HCT116 (cell line): Measurements from ENCODE around the gene EXD3. TPM values are rescaled to one million over a fixed set of nuclear protein-coding genes. Genes with fewer than 3 reads are reported as not detected.

Experiments
- ATAC-seq: fragments of 200-7000 bp; cut with Tn5 transposase; 2 replicates; pipeline ENCODE4 v1.9.1; 2020; ENCODE audit warnings: mild to moderate bottlenecking, moderate library complexity
- BruUV-seq: library from RNA; stranded (reverse); fragments of 400-500 nt; replicated peaks from 2 replicates; lab custom pipeline; 2021; lab: Mats Ljungman, UMichigan
- CTCF ChIA-PET: fragments of 300-600 bp; sonication (Branson Sonifier 250); formaldehyde crosslinking; loops from one replicate; lab custom pipeline; 2021; ENCODE audit warnings: antibody characterized with exemption; lab: Charles Lee
- POLR2A ChIA-PET: fragments of 300-600, 350-600 bp; sonication (Branson Sonifier 250); formaldehyde crosslinking; loops from one replicate; lab custom pipeline; 2021; ENCODE audit warnings: antibody characterized with exemption; lab: Charles Lee
- RAD21 ChIA-PET, 2 experiments: fragments of 300-600 bp; sonication (Branson Sonifier 250); formaldehyde crosslinking; loops; one replicate each; lab custom pipeline; 2023; ENCODE audit warnings: low total read pairs in 2 of 2; ENCODE audit not compliant: uncharacterized antibody in 2 of 2, unreplicated experiment in 2 of 2, low non-redundant PET in 1 of 2; lab: Charles Lee
- DNase-seq: peaks from one replicate; pipeline ENCODE4 v3.0.0-alpha.2; 2010; ENCODE audit warnings: low read depth, low spot score
- H2AFZ ChIP-seq: fragments of 200-600 bp; shearing (Covaris generic), sonication (generic); 2 replicates; pipeline ENCODE4 v1.6.1; 2017; ENCODE audit warnings: low read depth, mixed run types, mixed read lengths, antibody characterized with exemption, low read length; ENCODE audit not compliant: poor library complexity, severe bottlenecking
- H3K27ac ChIP-seq: 2 replicates; pipeline ENCODE4 v1.5.1; 2012; ENCODE audit warnings: low read depth, low read length
- H3K27me3 ChIP-seq: fragments of 200-600 bp; sonication (generic); 2 replicates; pipeline ENCODE4 v1.6.1; 2016; ENCODE audit warnings: mixed run types, low read length, mixed read lengths; ENCODE audit not compliant: insufficient read depth
- H3K36me3 ChIP-seq, 2 experiments: fragments of 200-500 bp in 1 of 2; fragments of 200-600 bp in 1 of 2; sonication (Bioruptor generic) in 1 of 2; sonication (generic) in 1 of 2; 2 replicates each; pipeline versions ENCODE4 v1.5.1 to v1.6.1; 2014 to 2016; ENCODE audit warnings: low read length in 2 of 2, inconsistent platforms in 1 of 2, mixed read lengths in 1 of 2, mixed run types in 1 of 2; ENCODE audit not compliant: insufficient read depth in 2 of 2, control insufficient read depth in 1 of 2
- H3K4me1 ChIP-seq, 2 experiments: fragments of 200-600 bp in 1 of 2; sonication (generic) in 1 of 2; 2 replicates each; pipeline versions ENCODE4 v1.5.1 to v1.6.1; 2012 to 2017; ENCODE audit warnings: low read length in 2 of 2, inconsistent platforms in 1 of 2, mild to moderate bottlenecking in 1 of 2, mixed read lengths in 1 of 2, mixed run types in 1 of 2, moderate library complexity in 1 of 2; ENCODE audit not compliant: insufficient read depth in 2 of 2, control insufficient read depth in 1 of 2
- H3K4me2 ChIP-seq: fragments of 200-600 bp; sonication (generic); 2 replicates; pipeline ENCODE4 v1.6.1; 2017; ENCODE audit warnings: mixed run types, low read length, mixed read lengths
- H3K4me3 ChIP-seq, 2 experiments: fragments of 200-600 bp in 1 of 2; sonication (generic) in 1 of 2; replicated peaks in 1 of 2; 2 replicates each; pipeline ENCODE4 v1.5.1; 2011 to 2016; ENCODE audit warnings: low read length in 2 of 2, control low read depth in 1 of 2, low read depth in 1 of 2, mild to moderate bottlenecking in 1 of 2, mixed read lengths in 1 of 2, mixed run types in 1 of 2
- H3K79me2 ChIP-seq: fragments of 200-600 bp; sonication (generic); 2 replicates; pipeline ENCODE4 v1.6.1; 2017; ENCODE audit warnings: mild to moderate bottlenecking, mixed run types, low read length, moderate library complexity, mixed read lengths; ENCODE audit not compliant: insufficient read depth
- H3K9ac ChIP-seq: fragments of 200-600 bp; sonication (generic); 2 replicates; pipeline ENCODE4 v1.6.1; 2016; ENCODE audit warnings: low read length, mixed read lengths
- H3K9me2 ChIP-seq: fragments of 200-600 bp; sonication (generic), shearing (Covaris generic); 2 replicates; pipeline ENCODE4 v1.6.1; 2017; ENCODE audit warnings: mixed run types, mild to moderate bottlenecking, moderate library complexity; ENCODE audit not compliant: insufficient read depth
- H3K9me3 ChIP-seq, 2 experiments: fragments of 200-500 bp in 1 of 2; fragments of 200-600 bp in 1 of 2; sonication (Bioruptor generic) in 1 of 2; sonication (generic) in 1 of 2; 2 replicates each; pipeline ENCODE4 v1.6.1; 2014 to 2017; ENCODE audit warnings: low read length in 2 of 2, mixed read lengths in 2 of 2, inconsistent platforms in 1 of 2, low read depth in 1 of 2, mild to moderate bottlenecking in 1 of 2, mixed run types in 1 of 2, moderate library complexity in 1 of 2; ENCODE audit not compliant: control insufficient read depth in 1 of 2, insufficient read depth in 1 of 2
- H4K20me1 ChIP-seq: fragments of 200-600 bp; sonication (generic), shearing (Covaris generic); 2 replicates; pipeline ENCODE4 v1.6.1; 2017; ENCODE audit warnings: mixed run types, mild to moderate bottlenecking, moderate library complexity; ENCODE audit not compliant: insufficient read depth
- CTCF ChIP-seq, 3 experiments: fragments of 200-600 bp in 1 of 3; sonication (generic) in 1 of 3; IDR thresholded peaks in 2 of 3; conservative IDR thresholded peaks in 1 of 3; 2 replicates each; pipeline ENCODE4 v1.5.1; 2012 to 2017; ENCODE audit warnings: low read depth in 2 of 3, low read length in 2 of 3, antibody characterized with exemption in 1 of 3, borderline replicate concordance in 1 of 3, control low read depth in 1 of 3, mild to moderate bottlenecking in 1 of 3, mixed read lengths in 1 of 3, mixed run types in 1 of 3, moderate library complexity in 1 of 3; ENCODE audit not compliant: insufficient read depth in 1 of 3
- ELF1 ChIP-seq: IDR thresholded peaks from 2 replicates; pipeline ENCODE4 v1.6.1; 2012; ENCODE audit warnings: low read depth, borderline replicate concordance
- EZH2 ChIP-seq: fragments of 200-600 bp; sonication (generic); IDR thresholded peaks from 2 replicates; pipeline ENCODE4 v1.6.1; 2017; ENCODE audit warnings: antibody characterized with exemption, mixed run types
- JUND ChIP-seq: IDR thresholded peaks from 2 replicates; pipeline ENCODE4 v1.6.1; 2012
- RAD21 ChIP-seq: IDR thresholded peaks from 2 replicates; pipeline ENCODE4 v1.6.1; 2012; ENCODE audit warnings: low read depth, mild to moderate bottlenecking
- SIN3A ChIP-seq: IDR thresholded peaks from 2 replicates; pipeline ENCODE4 v1.6.1; 2012; ENCODE audit warnings: low read depth
- ZNF274 ChIP-seq: fragments of 200-500 bp; sonication (Bioruptor generic); IDR thresholded peaks from 2 replicates; pipeline ENCODE4 v1.6.1; 2014; ENCODE audit warnings: mild to moderate bottlenecking, low read depth, low read length, inconsistent platforms
- intact Hi-C: fragments of 100-400 bp; cut with micrococcal nuclease; formaldehyde crosslinking; loops from 2 replicates; pipeline ENCODE4 v1.10.0; 2022
- total RNA-seq: library from RNA; stranded (reverse); gene quantifications from one replicate; pipeline ENCODE4 v1.2.1, GENCODE V29; 2021; ENCODE audit not compliant: unreplicated experiment

EXD3 gene
- total RNA-seq, 1 experiment from 2014 or later: 25.4 TPM

- Histone ChIP-seq H3K79me2 (no peaks in the 10 kb centered on the region), H3K9me2 (no peaks in the 10 kb centered on the region), H2AFZ (no peak overlapping the region), H3K9ac (no peak overlapping the region), H3K36me3 (peaks cover 6 to 12% of the 10 kb centered on the region in 2 experiments; a peak in 3 of 4 replicates), H4K20me1 (no peaks in the 10 kb centered on the region), H3K27ac (no peak overlapping the region), H3K27me3 (no peaks in the 10 kb centered on the region), H3K4me2 (peak overlapping the region; percentile 59), H3K4me1 (peaks cover 16 to 33% of the 10 kb centered on the region in 2 experiments), H3K9me3 (no peaks in the 10 kb centered on the region), H3K4me3 (no peak overlapping the region)
- RAD21 ChIA-PET: no interaction called here
- POLR2A ChIA-PET: no interaction called here
- no peak for TF ChIP-seq CTCF (IDR thresholded peaks at IDR 0.05 in 2 of 3, conservative IDR thresholded peaks at IDR 0.05 in 1 of 3; ENCODE audit: borderline replicate concordance in 1 of 3, insufficient read depth in 1 of 3, low read depth in 2 of 3, low read length in 2 of 3)
- TF ChIP-seq ZNF274: no peak
- ATAC-seq (no peak), DNase-seq (no peak)
- intact Hi-C loops: loop anchor here (2.0 kb wide), 1 partner anchor 151 kb away; no protein-coding TSS in a partner anchor
- no TSS peak for BruUV-seq
- CTCF ChIA-PET: interaction anchor here (1.3 to 1.5 kb wide), 2 partner anchors 23 to 159 kb away, joined by 5 to 11 read pairs; partner anchors contain the start of gene EXD3
Observed at GRCh38 chr9:137445930-137446431, 23.0 kb upstream of the EXD3 start.

- CTCF ChIA-PET: interaction anchor here (1.3 to 1.5 kb wide), 2 partner anchors 22 to 159 kb away, joined by 5 to 11 read pairs; partner anchors contain the start of gene EXD3
- Histone ChIP-seq H2AFZ (no peak overlapping the region), H3K9ac (no peak overlapping the region)
- TF ChIP-seq SIN3A (no peak), JUND (0 out of 2 replicates have a peak, but pooled peaks have one; percentile 23), EZH2 (no peak), RAD21 (peak; percentile 84), CTCF (IDR thresholded peaks at IDR 0.05 in 2 of 3, conservative IDR thresholded peaks at IDR 0.05 in 1 of 3; ENCODE audit: borderline replicate concordance in 1 of 3, insufficient read depth in 1 of 3, low read depth in 2 of 3, low read length in 2 of 3) (peak; percentile 77 to 93 (median 88)), ELF1 (no peak)
- TF ChIP-seq, all 23 proteins: peak for 3
- Histone ChIP-seq H3K36me3 (peaks cover 6 to 12% of the 10 kb centered on the region in 2 experiments; a peak in 3 of 4 replicates), H3K9me3 (no peaks in the 10 kb centered on the region), H3K4me2 (peak overlapping the region; percentile 59), H3K27me3 (no peaks in the 10 kb centered on the region), H3K4me3 (peak overlapping the region; percentile 4 to 17; a peak in 1 of 4 replicates), H4K20me1 (no peaks in the 10 kb centered on the region), H3K9me2 (no peaks in the 10 kb centered on the region), H3K79me2 (no peaks in the 10 kb centered on the region), H3K27ac (no peak overlapping the region; the same call in 1 of the 2 replicates), H3K4me1 (peaks cover 16 to 33% of the 10 kb centered on the region in 2 experiments)
- no TSS peak for BruUV-seq
- ChIA-PET POLR2A (no interaction called here), RAD21 (no interaction called here)
- intact Hi-C loops: loop anchor here (2.0 kb wide), 1 partner anchor 151 kb away; no protein-coding TSS in a partner anchor
- ATAC-seq: peak; percentile 65
- peak; percentile 56 for DNase-seq
Observed at GRCh38 chr9:137445275-137445807, 22.4 kb upstream of the EXD3 start.
